HL-60 (cell line): Measurements from ENCODE around the gene ABL2.

Experiments used
- CTCF ChIP-seq: IDR thresholded peaks from one replicate; pipeline ENCODE4 v1.5.1; 2011; ENCODE audit warnings: low read length, control low read depth, inconsistent platforms; ENCODE audit not compliant: insufficient read depth
- GABPA ChIP-seq: IDR thresholded peaks from 2 replicates; pipeline ENCODE4 v1.6.1; 2012; ENCODE audit warnings: low read depth
- POLR2AphosphoS5 ChIP-seq: IDR thresholded peaks from 2 replicates; pipeline ENCODE4 v1.6.1; 2012; ENCODE audit warnings: low read depth
- REST ChIP-seq: IDR thresholded peaks from 2 replicates; pipeline ENCODE4 v1.6.1; 2012; ENCODE audit warnings: low read depth; ENCODE audit not compliant: insufficient replicate concordance

- no peak for TF ChIP-seq POLR2AphosphoS5
- TF ChIP-seq CTCF, result no peak
- no peak for TF ChIP-seq REST
- TF ChIP-seq GABPA, result no peak
Observed at GRCh38 chr1:179187735-179188471, 41.6 kb downstream of the ABL2 start.
